ENCODE data around the gene SLC24A3. TPM values are rescaled to one million over a fixed set of nuclear protein-coding genes. Genes with fewer than 3 reads are reported as not detected.
A peak's percentile ranks its signal among the peaks of the same experiment; 100 is the strongest.
"Not testable (repeated sequence)": the region's sequence is repeated elsewhere in the genome, so short reads cannot be mapped to it uniquely, and the experiment has no call there.

The SLC24A3 gene
- total RNA-seq, 1 experiment from 2014 or later, result 0.34 TPM

DNA sequence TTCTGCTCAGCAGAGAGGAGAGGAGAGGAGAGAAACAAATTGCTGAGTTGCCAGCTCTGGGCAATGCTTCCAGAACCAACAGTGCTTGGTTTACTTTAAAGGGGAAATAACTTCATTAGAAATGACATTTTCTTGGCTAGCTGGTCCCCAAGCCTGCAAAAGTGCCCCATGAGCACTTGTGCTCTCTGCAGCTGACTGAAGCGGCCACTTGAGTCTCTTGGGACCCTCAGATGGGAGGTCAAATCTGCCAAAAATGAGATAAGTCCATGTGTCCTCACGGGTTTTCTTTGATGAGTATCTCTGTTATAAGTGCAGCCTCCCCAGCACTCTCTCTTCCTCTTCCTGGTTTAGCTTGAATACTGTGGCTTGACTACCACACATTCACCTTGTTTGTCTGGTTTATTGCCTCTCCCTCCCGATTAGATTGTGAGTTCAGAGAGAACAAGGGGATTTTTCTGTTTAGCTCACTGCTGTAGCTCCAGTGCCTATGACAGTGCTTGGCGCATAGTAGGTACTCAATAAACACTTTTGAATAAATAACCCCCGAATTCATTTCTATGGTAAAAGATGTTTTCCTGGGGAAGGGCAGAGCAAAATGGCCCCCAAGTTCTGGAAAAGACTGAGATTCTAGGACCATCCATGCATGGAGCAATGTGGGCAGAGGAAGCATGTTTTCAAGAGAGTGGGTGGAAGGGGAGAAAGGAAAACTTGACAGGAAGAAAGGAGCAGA, 538.6 kb downstream of the SLC24A3 start:
- no peak for DNase-seq
- no peaks in the 10 kb centered on the region for H3K4me1 ChIP-seq
- H3K27me3 ChIP-seq, result no peaks in the 10 kb centered on the region
- no peak overlapping the region for H3K27ac ChIP-seq
- no peak overlapping the region for H3K4me3 ChIP-seq
- H3K36me3 ChIP-seq, result no peaks in the 10 kb centered on the region
- H3K9me3 ChIP-seq (replicated peaks), result no peaks in the 10 kb centered on the region; the same call in 1 of the 2 replicates

DNA sequence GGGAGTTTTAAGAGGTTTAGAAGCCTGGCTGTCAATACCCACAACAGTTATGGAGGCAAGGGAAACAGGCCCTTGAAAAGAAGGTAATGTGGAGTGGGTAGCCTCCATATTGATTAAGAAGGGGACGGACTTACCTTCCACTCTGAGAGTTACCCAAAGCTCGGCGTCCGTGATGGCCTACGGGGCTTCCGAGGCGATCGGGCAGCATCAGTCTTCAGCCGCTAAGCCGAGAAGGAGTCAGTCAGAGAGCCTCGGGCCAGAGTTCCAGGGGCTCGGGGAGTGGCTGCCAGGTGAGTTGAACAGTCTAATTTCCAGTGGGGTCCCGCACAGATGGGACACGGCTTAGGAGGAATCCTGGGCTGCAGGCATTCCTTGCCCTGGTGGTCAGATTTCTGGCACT, 541.8 kb downstream of the SLC24A3 start:
- H3K27ac ChIP-seq; H3K4me3 ChIP-seq; H3K27me3 ChIP-seq; H3K36me3 ChIP-seq; H3K4me1 ChIP-seq; H3K9me3 ChIP-seq (replicated peaks); DNase-seq: not testable (repeated sequence)

DNA sequence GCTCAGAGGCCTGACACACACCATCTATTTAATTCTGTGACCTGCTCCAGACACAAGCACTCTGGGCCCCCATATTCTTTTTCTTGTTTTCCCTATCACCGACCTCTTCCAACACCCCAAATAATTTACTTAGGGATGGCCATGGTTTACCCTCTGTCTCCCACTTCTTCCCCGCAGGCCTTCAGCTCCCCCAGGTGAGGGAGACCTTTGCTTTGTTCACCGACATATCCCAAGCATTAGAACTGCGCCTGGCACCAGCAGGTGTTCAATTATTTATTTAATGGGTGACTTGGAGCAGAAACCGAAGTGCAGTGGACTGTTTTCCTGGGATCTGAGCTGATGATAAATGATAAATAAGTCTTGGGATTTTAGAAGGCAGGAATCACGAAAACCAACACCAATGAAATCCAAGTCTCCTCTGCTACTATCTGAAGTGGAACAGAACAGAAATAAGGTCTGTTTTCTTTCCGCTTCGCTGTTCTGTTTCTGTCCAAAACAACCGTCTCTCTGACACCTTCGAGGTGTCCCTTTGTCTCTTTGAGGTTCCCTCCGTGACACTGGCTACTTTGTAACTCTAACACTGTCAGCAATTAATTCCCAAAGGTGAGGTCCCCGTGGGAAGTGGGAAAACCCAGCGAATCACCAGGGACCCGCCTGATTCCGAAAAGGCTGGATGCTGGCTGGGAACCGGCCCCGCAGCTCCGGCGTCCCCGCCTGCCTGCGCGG, 544.5 kb downstream of the SLC24A3 start:
- Histone ChIP-seq H3K9me3 (replicated peaks) (no peaks in the 10 kb centered on the region), H3K36me3 (no peaks in the 10 kb centered on the region), H3K27ac (peak overlapping the region; percentile 47), H3K4me1 (no peaks in the 10 kb centered on the region), H3K27me3 (no peaks in the 10 kb centered on the region; the same call in 1 of the 2 replicates), H3K4me3 (peak overlapping the region; percentile 60)
- no peak for DNase-seq

DNA sequence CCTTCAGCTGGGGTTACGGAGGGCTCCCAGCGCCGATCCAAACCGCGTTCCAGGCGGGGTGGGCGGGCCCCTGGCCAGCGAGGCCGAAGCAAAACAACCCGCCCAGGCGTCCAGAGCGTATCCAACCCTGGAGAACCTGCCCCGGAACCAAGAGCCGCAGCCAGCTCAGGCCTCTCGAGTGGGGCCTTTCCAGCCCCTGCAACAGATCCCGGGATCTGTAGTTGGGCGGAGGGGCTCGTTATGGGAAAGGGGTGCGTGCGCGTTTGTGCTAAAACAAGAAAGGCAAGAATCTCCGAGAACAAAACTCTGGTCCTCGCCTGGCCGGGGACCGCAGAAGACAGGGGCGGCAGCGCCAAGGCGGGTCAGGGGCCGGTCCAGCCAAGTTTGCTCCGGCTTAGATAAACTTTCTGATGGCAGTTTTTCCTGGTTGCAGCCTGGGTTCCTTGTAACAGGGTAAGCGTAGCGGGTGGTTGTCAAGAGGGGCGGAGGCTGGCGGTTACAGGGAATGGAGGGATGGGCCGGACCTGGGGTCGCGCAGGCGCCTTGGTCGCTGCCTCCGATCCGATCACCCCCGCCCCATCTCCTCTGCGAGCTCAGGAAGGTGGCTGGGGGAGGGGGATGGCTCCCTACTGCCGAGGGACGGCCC, 545.2 kb downstream of the SLC24A3 start:
- peak; percentile 77 to 84 for DNase-seq
- Histone ChIP-seq H3K36me3 (no peaks in the 10 kb centered on the region), H3K9me3 (replicated peaks) (no peaks in the 10 kb centered on the region), H3K27me3 (no peaks in the 10 kb centered on the region; the same call in 1 of the 2 replicates), H3K4me1 (no peaks in the 10 kb centered on the region), H3K4me3 (peak overlapping the region; percentile 60), H3K27ac (peak overlapping the region; percentile 47)

DNA sequence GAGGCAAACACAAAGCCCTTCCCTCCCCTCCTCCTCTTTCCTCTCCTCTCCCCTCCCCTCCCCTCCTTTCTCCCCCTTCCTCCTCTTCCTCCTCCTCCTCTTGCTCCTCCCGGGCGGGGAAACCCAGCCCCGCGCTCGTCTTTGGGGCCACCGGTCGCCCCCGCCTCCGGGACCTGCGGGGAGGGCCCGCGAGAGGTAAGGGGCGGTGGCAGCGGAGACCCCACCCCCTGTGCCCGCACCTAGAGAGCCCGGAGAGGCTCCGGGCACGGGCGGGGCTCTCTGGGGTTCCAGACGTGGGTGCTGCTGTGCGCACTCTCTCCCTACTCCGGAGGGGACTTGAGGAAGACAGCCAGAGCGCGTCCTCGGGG, 545.7 kb downstream of the SLC24A3 start, which contains the start of gene RIN2:
TSS of gene RIN2 (plus strand) at position 126 of the 368 bp plus-strand sequence. CDS start 131,344 bp downstream, outside the sequence.
- no peaks in the 10 kb centered on the region for H3K9me3 ChIP-seq (replicated peaks)
- peak in 1 of 2 experiments; percentile 48 for DNase-seq
- no peaks in the 10 kb centered on the region for H3K4me1 ChIP-seq
- no peaks in the 10 kb centered on the region for H3K36me3 ChIP-seq
- no peaks in the 10 kb centered on the region; the same call in 1 of the 2 replicates for H3K27me3 ChIP-seq
- peak within 1 kb of the TSS; percentile 60 for H3K4me3 ChIP-seq
- H3K27ac ChIP-seq, result peak within 1 kb of the TSS; percentile 47

DNA sequence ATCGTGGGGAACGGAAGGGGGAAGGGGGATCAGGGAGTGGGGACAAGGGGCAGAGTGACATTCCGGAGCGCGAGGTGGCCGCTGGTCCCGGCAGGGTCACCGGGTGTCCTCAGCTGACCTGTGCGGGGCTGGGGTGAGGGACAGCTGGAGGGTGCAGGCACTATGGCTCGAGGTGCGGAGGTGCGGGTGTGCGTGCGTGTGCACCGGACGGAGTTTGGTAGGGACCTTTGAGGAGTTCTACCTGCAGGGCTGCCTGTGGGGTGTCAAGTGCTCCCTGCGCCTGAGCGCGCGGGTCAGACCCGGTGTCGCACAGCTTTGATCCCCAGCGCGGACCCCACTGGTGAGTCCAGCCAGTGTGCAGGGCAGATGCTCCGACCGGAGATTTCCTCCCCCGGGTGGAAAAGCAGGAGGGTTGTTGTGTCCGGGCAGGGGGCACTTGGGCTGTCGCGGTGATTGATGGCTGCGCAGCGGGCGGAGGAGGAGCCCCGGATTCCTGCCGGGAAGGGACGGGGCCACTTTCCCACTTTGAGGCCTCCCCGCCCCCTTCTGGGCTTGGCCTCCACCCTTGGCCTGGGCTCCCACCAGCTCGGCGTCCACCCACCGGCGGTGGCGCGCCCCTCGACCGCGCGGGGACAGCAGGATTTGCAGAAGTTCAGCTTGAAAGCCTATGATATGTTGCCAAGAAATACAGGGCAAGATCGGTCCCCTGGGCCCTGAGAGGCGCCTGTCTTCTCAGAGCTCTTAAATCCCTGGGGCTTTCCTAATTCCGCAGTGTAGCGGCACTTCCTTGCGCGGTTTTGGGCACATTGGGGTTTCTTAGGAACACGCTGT, 546.3 kb downstream of the SLC24A3 start:
- peak; percentile 52 to 58 for DNase-seq
- Histone ChIP-seq H3K4me1 (no peaks in the 10 kb centered on the region), H3K4me3 (peak overlapping the region; percentile 60), H3K27ac (peak overlapping the region; percentile 47; the same call in 1 of the 2 replicates), H3K36me3 (no peaks in the 10 kb centered on the region), H3K9me3 (replicated peaks) (no peaks in the 10 kb centered on the region), H3K27me3 (no peaks in the 10 kb centered on the region; the same call in 1 of the 2 replicates)

DNA sequence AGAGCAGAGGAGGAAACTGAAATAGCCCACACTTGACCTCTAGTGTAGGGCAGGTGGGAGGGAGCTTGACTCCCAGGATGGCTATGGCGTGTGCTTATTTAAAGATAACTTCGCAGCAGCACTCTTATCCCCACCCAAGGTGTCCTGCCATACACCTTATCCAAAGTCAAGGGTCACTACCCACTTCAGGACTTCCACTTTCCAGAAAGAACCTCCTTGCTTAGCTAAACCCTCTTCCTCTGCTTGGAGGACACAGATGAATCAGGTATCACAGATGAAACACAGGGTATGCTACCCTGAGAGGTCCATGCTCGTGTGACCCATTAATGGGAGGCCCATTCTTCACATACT, 547.9 kb downstream of the SLC24A3 start:
- Histone ChIP-seq H3K4me1 (no peaks in the 10 kb centered on the region), H3K9me3 (replicated peaks) (no peaks in the 10 kb centered on the region), H3K27me3 (no peaks in the 10 kb centered on the region; the same call in 1 of the 2 replicates), H3K4me3 (no peak overlapping the region), H3K27ac (no peak overlapping the region), H3K36me3 (no peaks in the 10 kb centered on the region)
- DNase-seq, result no peak

DNA sequence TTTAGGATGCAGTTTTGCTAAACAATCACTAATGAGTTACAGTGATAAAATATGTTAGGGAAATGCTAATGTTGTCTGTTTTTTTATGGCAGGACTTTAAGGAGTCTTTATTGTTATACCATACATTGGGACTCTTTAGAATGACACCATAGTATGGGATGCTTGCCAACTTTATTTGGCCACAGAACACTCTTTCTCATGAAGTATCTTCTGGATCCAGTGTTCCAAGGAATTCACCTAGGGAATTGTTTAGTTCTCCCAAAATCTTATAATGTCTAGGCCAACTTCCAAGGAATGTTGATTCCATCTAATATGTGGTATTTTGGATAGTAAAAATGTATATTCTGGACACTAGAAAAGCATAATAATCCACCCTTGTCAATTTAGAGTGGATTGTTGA, 548.9 kb downstream of the SLC24A3 start:
- Histone ChIP-seq H3K36me3 (no peaks in the 10 kb centered on the region), H3K9me3 (replicated peaks) (no peaks in the 10 kb centered on the region), H3K4me3 (no peak overlapping the region), H3K4me1 (no peaks in the 10 kb centered on the region), H3K27ac (no peak overlapping the region), H3K27me3 (no peaks in the 10 kb centered on the region; the same call in 1 of the 2 replicates)
- no peak for DNase-seq

DNA sequence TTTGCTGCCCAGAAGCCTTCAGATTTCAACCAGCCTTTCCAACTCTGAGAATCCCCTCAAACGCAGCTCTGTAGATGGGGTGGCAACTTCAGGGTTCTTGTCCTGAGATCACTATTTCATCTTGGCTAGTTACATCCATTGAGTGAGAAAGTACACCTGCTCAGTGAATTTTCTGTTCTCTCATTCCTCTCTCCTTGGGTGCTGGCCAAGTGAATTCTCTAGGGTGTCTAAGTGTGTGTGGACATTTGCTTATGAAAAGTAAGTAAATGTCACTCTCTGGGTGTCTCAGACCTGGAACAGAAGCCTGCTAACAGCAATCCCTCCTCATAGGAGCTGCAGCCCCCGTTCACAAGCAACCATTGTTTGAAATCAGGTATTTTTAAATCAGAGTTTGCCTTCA, 549.4 kb downstream of the SLC24A3 start:
- no peaks in the 10 kb centered on the region; the same call in 1 of the 2 replicates for H3K27me3 ChIP-seq
- H3K27ac ChIP-seq, result no peak overlapping the region
- no peaks in the 10 kb centered on the region for H3K36me3 ChIP-seq
- DNase-seq, result no peak
- no peaks in the 10 kb centered on the region for H3K4me1 ChIP-seq
- no peaks in the 10 kb centered on the region for H3K9me3 ChIP-seq (replicated peaks)
- no peak overlapping the region for H3K4me3 ChIP-seq

DNA sequence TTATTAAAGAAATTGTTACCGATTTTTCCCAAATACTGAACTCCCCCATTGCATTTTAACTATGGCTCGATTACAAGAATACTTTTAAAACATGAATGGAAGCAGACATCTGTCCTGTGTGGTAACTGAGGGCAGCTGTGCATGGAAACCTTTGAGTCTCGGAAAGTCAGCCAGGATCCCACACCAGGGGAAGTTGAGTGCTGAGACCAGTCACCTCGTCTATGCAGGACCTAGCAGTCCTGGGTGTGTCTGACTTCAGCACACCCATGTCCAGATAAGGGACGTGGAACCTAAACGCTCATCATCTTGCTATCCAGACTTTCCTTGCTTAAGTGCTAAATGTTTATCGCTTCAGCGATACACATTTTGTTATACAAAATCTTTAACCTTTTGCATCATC, 551.8 kb downstream of the SLC24A3 start:
- no peaks in the 10 kb centered on the region for H3K4me1 ChIP-seq
- H3K27ac ChIP-seq, result no peak overlapping the region

DNA sequence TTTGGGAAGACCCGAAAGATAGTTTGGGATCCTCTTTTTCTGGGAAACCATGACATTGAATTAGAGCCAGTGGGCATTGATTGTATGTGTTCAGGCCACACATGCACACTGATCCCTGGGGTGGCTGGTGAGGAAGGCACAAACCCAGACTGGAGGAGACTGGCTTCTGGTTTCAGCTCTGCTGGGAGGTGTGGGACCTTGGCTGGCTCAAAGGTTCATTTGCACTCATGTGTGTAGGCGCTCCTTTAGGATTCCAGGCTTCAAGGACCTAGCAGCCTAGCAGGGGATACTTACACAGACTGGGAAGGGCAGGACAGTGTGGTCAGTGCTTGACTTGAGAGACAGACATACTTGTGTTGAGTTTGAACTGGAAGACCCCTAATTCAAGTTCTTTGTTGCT, 552.8 kb downstream of the SLC24A3 start:
- Histone ChIP-seq H3K27me3 (no peaks in the 10 kb centered on the region; the same call in 1 of the 2 replicates), H3K4me1 (no peaks in the 10 kb centered on the region), H3K4me3 (no peak overlapping the region), H3K36me3 (no peaks in the 10 kb centered on the region), H3K27ac (no peak overlapping the region), H3K9me3 (replicated peaks) (no peaks in the 10 kb centered on the region)
- DNase-seq, result no peak

More for the DNA sequence above, 551.8 kb downstream of the SLC24A3 start:
- Histone ChIP-seq H3K36me3 (no peaks in the 10 kb centered on the region), H3K9me3 (replicated peaks) (no peaks in the 10 kb centered on the region), H3K4me3 (no peak overlapping the region), H3K27me3 (no peaks in the 10 kb centered on the region; the same call in 1 of the 2 replicates)
- peak in 1 of 2 experiments; percentile 39 for DNase-seq

DNA sequence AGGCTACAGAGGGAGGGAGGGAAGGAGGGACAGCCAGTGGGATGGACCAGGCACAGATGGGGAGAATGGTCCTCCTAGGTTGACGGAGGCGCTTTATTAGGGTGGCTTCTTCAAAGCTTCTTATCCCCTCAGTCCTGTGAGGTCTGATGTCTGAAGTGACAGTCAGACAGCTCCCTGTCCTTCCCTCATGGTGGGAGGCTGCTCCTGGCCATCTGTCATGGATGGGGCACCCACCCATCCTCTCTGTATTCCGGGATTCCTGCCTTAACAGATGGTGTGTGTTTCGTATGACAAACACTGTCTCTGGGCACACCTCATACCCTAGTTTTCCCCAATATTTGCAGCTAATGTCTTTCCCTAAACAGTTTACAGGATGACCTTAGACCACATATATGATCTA, 553.5 kb downstream of the SLC24A3 start:
- no peaks in the 10 kb centered on the region for H3K4me1 ChIP-seq
- no peak overlapping the region for H3K4me3 ChIP-seq
- no peak overlapping the region for H3K27ac ChIP-seq
- H3K36me3 ChIP-seq, result no peaks in the 10 kb centered on the region
- no peaks in the 10 kb centered on the region; the same call in 1 of the 2 replicates for H3K27me3 ChIP-seq
- no peaks in the 10 kb centered on the region for H3K9me3 ChIP-seq (replicated peaks)
- no peak for DNase-seq

DNA sequence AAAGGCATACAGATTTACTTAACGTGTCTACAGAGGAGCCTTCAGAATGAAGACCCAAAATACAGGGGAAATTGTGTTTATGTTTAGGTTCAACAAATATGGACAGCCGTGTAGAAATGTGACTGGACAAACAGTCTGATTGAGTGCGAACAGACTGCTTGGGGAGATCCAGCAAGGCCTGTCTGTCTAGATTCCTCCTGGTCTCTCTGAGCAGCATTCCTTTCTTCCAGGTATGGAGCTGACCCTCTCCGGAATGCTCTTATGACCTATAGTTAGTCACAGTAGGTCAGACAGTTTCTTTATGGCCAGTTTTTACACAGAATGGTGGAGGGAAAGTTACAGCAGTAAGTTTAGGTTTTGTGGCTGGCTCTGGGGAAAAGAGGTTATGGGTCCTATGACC, 554.6 kb downstream of the SLC24A3 start:
- no peaks in the 10 kb centered on the region for H3K27me3 ChIP-seq
- no peak overlapping the region for H3K27ac ChIP-seq
- H3K36me3 ChIP-seq, result no peaks in the 10 kb centered on the region
- H3K4me3 ChIP-seq, result no peak overlapping the region
- no peaks in the 10 kb centered on the region for H3K4me1 ChIP-seq
- no peaks in the 10 kb centered on the region for H3K9me3 ChIP-seq (replicated peaks)
- DNase-seq, result no peak

DNA sequence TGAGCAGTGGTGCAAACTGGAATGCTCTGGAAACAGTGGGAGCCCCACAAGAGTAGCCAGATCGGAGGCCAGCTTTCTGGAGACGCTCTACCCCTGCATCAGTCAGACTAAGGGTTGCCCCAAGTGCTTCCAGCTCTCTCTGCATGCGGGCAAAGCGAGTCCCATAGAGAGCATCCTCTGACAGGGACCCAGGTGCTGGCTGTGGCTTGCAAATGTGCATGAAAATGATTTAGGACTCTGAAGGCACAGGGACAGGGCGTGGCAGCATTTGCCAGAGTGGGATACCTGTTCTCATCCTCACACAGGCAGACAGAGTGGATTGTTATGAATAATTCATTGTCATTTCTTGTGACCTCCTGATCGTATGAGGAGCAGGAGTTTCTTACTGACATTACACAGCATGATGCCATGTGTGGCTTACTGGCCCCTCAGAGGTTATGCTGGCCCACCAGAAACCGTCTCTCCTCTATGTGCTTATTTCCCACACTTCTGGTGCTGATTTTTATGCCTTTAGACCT, 555.9 kb downstream of the SLC24A3 start:
- no peaks in the 10 kb centered on the region for H3K27me3 ChIP-seq
- no peak for DNase-seq

More for the DNA sequence above, 555.9 kb downstream of the SLC24A3 start:
- Histone ChIP-seq H3K36me3 (no peaks in the 10 kb centered on the region), H3K4me3 (no peak overlapping the region), H3K27ac (no peak overlapping the region), H3K4me1 (no peaks in the 10 kb centered on the region), H3K9me3 (replicated peaks) (no peaks in the 10 kb centered on the region)

Measured in SJCRH30 (cell line).